ENCODE results near the gene PLCH1. TPM values are rescaled to one million over a fixed set of nuclear protein-coding genes. Genes with fewer than 3 reads are reported as not detected.

The PLCH1 gene
- total RNA-seq, 1 donor from 2014 or later: not detected

DNA sequence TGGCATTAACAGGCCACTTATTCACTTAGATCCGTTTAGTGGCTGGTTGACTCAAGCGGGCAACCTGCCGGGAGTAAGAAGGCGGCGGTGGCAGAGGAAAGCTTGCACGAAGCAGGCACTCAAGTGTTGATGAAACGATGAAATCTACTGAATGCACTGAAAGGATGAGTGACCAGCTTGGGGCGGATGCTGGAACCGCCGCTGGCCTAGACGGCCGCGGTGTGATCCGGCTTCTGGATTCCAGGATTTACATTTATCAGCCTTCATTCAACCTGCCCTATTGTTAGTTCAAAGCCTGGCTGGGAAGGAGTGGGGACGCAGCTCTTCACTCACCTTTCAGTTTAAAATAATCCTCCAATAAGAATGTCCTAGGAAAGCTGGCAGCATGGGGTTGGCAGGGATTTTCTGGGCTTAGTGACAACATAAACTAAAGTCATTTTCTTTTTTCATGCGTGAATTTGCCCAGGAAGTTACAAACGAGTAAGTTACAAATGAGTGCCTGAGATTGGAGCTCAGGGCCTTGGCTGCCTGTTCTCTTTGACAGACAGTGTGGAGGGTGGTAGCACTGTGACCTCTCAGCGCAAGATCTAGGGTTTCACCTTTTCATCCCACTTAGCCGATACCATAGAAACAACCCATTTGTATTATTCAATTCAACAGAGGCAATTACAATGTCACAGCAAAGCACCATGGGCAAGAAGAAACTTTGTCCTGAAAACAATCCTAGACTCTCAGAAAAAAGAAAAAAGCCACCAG lies 1.1 kb upstream of the PLCH1 start:
- no peak for DNase-seq (ENCODE audit: extremely low spot score, unreplicated experiment)
- peaks cover 17% of the 10 kb centered on the region for H3K4me1 Mint-ChIP-seq (ENCODE audit: unreplicated experiment)

DNA sequence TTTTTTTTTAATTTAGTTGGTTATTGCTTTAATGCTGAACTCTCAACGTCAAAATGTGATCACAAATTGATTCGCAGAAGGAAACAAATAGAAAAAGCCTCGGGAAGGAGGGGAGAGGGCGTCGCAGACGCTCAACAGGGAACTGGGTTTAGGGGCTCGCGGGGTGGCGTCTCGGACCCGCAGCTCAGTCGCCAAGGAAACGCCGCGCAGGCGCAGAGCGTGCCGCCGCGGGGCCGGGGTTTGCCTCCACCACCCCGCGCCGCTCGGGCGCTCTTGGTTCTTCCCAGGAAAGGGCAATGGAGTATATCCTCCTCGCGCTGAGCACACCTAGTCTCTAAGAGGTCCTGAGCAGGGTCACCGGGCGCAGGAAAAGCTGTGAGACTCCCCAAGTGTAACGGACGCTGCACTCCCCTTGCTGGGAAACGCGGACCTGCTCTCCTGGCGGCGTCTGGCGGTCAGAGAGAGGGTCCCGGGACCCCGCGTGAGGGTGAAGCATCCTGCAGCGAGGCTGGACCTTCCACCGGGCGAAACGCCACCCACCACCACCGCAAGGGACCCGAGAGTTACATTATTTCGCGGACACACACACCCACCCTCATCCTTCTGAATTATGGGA lies 753 bp downstream of the PLCH1 start:
- H3K4me1 Mint-ChIP-seq (ENCODE audit: unreplicated experiment): peaks cover 17% of the 10 kb centered on the region
- TF ChIP-seq CTCF (IDR thresholded peaks at IDR 0.05): no peak
- peak overlapping the region; percentile 86 for H3K4me3 Mint-ChIP-seq (ENCODE audit: unreplicated experiment)
- H3K27me3 Mint-ChIP-seq (ENCODE audit: unreplicated experiment): peaks cover 72% of the 10 kb centered on the region
- no peak overlapping the region for H3K27ac Mint-ChIP-seq (ENCODE audit: unreplicated experiment)
- no peaks in the 10 kb centered on the region for H3K36me3 Mint-ChIP-seq (ENCODE audit: unreplicated experiment)
- DNase-seq (ENCODE audit: extremely low spot score, unreplicated experiment): peak; percentile 88
- no peaks in the 10 kb centered on the region for H3K9me3 Mint-ChIP-seq (ENCODE audit: unreplicated experiment)

More for the DNA sequence above, 1.1 kb upstream of the PLCH1 start:
- no peaks in the 10 kb centered on the region for H3K9me3 Mint-ChIP-seq (ENCODE audit: unreplicated experiment)
- no peaks in the 10 kb centered on the region for H3K36me3 Mint-ChIP-seq (ENCODE audit: unreplicated experiment)
- TF ChIP-seq CTCF (IDR thresholded peaks at IDR 0.05): no peak
- peaks cover 60% of the 10 kb centered on the region for H3K27me3 Mint-ChIP-seq (ENCODE audit: unreplicated experiment)
- peak overlapping the region; percentile 42 for H3K4me3 Mint-ChIP-seq (ENCODE audit: unreplicated experiment)
- H3K27ac Mint-ChIP-seq (ENCODE audit: unreplicated experiment): no peak overlapping the region

- no peaks in the 10 kb centered on the region for H3K36me3 Mint-ChIP-seq (ENCODE audit: unreplicated experiment)
- H3K4me3 Mint-ChIP-seq (ENCODE audit: unreplicated experiment): peak overlapping the region; percentile 86
- peaks cover 16% of the 10 kb centered on the region for H3K4me1 Mint-ChIP-seq (ENCODE audit: unreplicated experiment)
- DNase-seq (ENCODE audit: extremely low spot score, unreplicated experiment): no peak
- H3K27ac Mint-ChIP-seq (ENCODE audit: unreplicated experiment): no peak overlapping the region
- no peak for TF ChIP-seq CTCF (IDR thresholded peaks at IDR 0.05)
- peaks cover 74% of the 10 kb centered on the region for H3K27me3 Mint-ChIP-seq (ENCODE audit: unreplicated experiment)
- no peaks in the 10 kb centered on the region for H3K9me3 Mint-ChIP-seq (ENCODE audit: unreplicated experiment)
Observed at GRCh38 chr3:155743606-155744005, 1.3 kb downstream of the PLCH1 start.

DNA sequence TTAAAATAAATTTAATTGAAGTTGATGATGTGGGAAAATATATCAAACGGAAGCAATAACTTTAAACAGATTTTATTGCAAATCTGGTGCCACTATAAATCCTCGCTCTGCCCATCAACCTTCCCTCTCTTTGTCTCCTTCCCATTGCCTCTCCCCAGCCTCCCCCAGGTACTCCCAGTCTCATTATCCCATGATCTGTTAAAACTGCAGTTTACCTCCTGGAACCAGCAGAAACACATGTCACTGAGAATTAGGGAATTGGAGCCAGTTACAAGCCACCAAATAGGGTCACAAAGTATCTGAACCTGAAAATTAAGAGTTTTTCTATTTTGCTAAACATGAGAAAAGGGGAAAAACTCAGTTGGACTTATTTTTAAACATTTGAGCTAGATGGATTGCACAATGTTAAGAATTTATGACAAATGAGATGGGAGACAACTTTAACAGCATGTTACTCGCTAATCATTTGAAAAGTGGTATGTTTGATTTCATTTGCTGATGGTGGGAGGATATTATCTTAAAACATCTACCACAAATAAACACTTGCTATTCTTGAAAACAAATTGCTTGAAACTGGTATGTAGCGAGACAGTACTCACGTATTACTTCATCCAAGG lies 2.4 kb downstream of the PLCH1 start:
- Mint-ChIP-seq H3K4me3 (ENCODE audit: unreplicated experiment) (no peak overlapping the region), H3K9me3 (ENCODE audit: unreplicated experiment) (no peaks in the 10 kb centered on the region), H3K4me1 (ENCODE audit: unreplicated experiment) (peaks cover 19% of the 10 kb centered on the region), H3K27me3 (ENCODE audit: unreplicated experiment) (peaks cover 75% of the 10 kb centered on the region), H3K27ac (ENCODE audit: unreplicated experiment) (no peak overlapping the region), H3K36me3 (ENCODE audit: unreplicated experiment) (no peaks in the 10 kb centered on the region)
- no peak for TF ChIP-seq CTCF (IDR thresholded peaks at IDR 0.05)
- no peak for DNase-seq (ENCODE audit: extremely low spot score, unreplicated experiment)

GRCh38 chr3:155741603-155742002 lies 3.3 kb downstream of the PLCH1 start:
- H3K27ac Mint-ChIP-seq (ENCODE audit: unreplicated experiment): no peak overlapping the region
- no peaks in the 10 kb centered on the region for H3K9me3 Mint-ChIP-seq (ENCODE audit: unreplicated experiment)
- TF ChIP-seq CTCF (IDR thresholded peaks at IDR 0.05): no peak
- H3K4me1 Mint-ChIP-seq (ENCODE audit: unreplicated experiment): peaks cover 19% of the 10 kb centered on the region
- DNase-seq (ENCODE audit: extremely low spot score, unreplicated experiment): no peak
- no peaks in the 10 kb centered on the region for H3K36me3 Mint-ChIP-seq (ENCODE audit: unreplicated experiment)
- H3K27me3 Mint-ChIP-seq (ENCODE audit: unreplicated experiment): peaks cover 71% of the 10 kb centered on the region
- H3K4me3 Mint-ChIP-seq (ENCODE audit: unreplicated experiment): no peak overlapping the region

All from osteocyte (in vitro differentiated cells).